HG02938 (cell line): ENCODE results near the gene POLD4.
A peak's percentile ranks its signal among the peaks of the same experiment; 100 is the strongest.

Experiments
- ATAC-seq: cut with Tn5 transposase; IDR thresholded peaks from one replicate; pipeline ENCODE4 v1.9.1; 2021; ENCODE audit warnings: mild to moderate bottlenecking, moderate library complexity; ENCODE audit not compliant: unreplicated experiment

The POLD4 gene

GRCh38 chr11:67317888-67318555 is 35.3 kb downstream of the POLD4 start:
- peak; percentile 24 for ATAC-seq

DNA sequence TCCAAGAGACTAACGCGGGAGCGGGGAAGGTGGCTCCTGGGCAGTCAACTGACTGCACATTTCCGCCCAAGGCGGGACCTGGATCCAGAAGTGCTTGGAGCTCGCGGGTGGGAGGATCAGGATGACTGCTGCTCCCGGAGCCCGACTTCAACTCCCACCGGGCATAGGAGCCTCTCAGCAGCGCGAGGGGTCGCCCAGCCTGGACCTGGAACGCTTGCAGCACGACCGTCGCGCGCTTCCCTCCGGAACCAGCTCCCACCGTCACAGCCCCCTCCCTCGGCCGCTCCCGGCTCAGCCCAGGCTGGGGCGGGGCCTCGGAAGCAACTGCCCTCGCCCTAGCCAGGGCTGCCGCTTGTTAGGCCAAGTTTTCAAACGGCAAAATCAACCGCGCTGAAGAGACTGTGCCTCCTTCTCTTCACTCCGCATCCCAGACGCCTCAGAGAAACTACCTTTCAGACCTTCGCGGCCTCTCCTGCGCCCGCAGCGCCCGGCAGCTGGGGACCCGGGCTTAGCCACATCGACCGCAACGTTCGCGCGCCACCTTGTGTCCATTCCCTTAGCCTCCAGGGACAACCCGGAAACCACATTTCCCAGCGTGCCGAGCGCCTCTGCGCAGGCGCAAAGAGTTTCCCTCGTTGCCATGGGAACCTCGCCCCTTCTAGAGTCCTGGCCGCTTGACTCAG is 36.0 kb downstream of the POLD4 start:
- ATAC-seq: peak; percentile 73

GRCh38 chr11:67316882-67317204 is 36.5 kb downstream of the POLD4 start:
- ATAC-seq: no peak

GRCh38 chr11:67315325-67315909 is 37.9 kb downstream of the POLD4 start:
- ATAC-seq: no peak

- no peak for ATAC-seq
Measured at GRCh38 chr11:67314218-67314617, 39.1 kb downstream of the POLD4 start.

- ATAC-seq: no peak
Measured at GRCh38 chr11:67313125-67313890, 40.0 kb downstream of the POLD4 start.

- no peak for ATAC-seq
Measured at GRCh38 chr11:67312187-67313021, 40.9 kb downstream of the POLD4 start.

GRCh38 chr11:67311556-67312082 is 41.7 kb downstream of the POLD4 start:
- ATAC-seq: no peak

- no peak for ATAC-seq
Measured at GRCh38 chr11:67311051-67311555, 42.2 kb downstream of the POLD4 start.

DNA sequence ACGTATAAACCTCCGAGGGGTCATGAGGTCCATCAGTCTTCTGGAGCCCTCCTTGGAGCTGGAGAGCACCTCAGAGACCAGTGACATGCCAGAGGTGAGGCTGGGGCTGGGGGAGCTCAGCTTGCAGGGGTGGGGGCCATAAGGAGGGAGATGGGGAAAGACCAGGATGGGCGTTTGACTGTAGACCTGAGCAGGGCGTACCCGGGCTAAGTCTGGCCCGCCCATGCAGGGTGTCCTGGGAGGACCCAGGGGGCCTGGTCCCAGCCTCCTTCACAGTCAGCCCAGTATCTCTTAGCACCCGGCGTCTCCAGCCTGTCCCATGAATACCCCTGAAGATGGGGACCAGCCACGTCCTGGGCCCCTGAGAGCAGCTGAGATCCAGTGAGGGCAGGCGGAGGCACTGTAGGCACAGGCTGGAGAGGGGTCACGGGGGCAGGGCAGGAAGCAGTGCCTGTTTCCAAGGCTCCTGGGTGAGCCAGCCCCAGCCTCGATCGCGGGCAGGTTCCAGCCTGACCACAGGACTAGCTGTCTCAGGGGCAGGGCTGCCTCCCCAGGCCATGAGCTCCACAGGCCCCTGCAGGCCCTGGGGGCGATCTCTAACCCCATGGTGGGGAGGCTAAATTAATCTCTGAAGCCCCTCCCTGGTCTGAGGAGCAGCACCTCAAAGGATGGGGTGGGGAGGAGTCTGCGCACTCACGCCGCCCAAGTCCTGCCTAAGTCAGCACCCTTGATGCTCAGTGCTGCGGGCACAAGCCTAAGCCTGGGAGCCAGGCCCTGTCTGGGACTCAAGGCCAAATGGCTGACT is 42.9 kb downstream of the POLD4 start:
- no peak for ATAC-seq

GRCh38 chr11:67309661-67310061 is 43.7 kb downstream of the POLD4 start:
- no peak for ATAC-seq

DNA sequence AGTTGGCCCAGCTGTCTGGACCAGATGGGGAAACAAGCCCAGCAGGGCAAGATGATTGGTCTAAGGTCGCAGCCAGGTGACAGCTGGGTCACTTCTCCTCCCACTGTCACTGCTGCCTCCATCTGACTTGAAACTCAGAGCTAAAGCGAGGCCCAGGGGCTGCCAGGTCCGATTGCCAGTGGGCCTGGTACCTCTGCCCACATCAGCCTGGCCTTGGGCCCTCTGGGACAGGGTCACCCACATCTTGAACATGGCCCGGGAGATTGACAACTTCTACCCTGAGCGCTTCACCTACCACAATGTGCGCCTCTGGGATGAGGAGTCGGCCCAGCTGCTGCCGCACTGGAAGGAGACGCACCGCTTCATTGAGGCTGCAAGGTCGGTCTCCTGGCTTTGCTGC is 44.2 kb downstream of the POLD4 start:
- ATAC-seq: no peak

GRCh38 chr11:67308031-67308866 is 45.1 kb downstream of the POLD4 start:
- no peak for ATAC-seq

- no peak for ATAC-seq
Measured at GRCh38 chr11:67307545-67308001, 45.8 kb downstream of the POLD4 start.

- no peak for ATAC-seq
Measured at GRCh38 chr11:67306769-67307544, 46.4 kb downstream of the POLD4 start.

DNA sequence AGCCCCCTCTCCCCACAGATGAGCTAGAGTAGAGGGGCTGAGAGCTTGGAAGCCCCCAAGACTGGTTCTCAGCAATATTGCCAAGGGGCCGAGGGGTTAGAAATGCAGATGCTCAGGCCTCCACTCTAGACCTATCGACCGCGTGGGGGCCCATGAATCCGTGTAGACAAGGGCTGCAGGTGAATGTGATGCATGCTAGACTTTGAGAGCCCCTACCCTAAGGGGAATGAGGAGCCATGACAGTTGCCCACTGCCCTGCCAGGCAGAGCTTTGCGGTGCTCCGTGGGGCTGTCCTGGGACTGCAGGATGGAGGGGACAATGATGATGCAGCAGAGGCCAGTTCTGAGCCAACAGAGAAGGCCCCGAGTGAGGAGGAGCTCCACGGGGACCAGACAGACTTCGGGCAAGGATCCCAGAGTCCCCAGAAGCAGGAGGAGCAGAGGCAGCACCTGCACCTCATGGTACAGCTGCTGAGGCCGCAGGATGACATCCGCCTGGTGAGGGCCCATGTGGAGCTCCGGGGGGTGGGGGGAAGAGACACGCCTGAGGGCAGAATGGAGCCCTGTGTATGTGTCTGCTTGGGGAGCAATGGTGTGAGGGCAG is 48.7 kb downstream of the POLD4 start:
- no peak for ATAC-seq

DNA sequence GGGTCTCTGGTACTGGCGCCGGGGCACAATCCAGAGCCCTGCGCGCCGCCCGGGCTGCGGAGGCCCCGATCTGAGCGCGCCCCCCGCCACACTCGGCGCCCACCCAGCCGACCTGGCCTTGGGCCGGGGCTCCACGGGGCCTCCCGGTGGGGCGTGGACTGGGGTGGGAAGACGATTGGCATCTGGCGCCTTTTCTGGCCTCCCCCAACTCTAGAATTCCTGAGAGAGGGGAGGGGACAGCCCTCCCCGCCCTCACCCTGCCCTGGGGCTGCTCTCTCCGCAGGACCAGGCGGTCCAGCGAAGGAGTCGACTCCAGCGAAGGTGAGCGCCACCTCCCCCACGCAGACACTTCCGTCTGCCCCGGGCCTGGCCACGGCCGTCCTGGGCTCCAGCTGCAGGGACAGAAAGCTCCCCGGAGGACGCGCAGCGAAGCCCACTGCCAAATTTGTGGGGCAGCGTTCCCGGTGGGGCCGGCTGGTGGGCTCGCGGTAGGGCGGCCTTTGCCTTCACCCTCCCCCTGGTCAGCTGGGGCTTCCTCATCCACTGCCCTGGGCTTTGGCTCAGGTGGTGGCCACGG is 49.4 kb downstream of the POLD4 start:
- ATAC-seq: no peak
